Measurements from ENCODE around the gene MRTFB.
"Not testable (repeated sequence)": the region's sequence is repeated elsewhere in the genome, so short reads cannot be mapped to it uniquely, and the experiment has no call there.

- not testable (repeated sequence) for TF ChIP-seq POLR2A (IDR thresholded peaks at IDR 0.05); CTCF (IDR thresholded peaks at IDR 0.05 in 4 of 5, conservative IDR thresholded peaks at IDR 0.05 in 1 of 5)
Measured at GRCh38 chr16:14023526-14023925, 47.6 kb upstream of the MRTFB start.

Measured in gastrocnemius medialis (tissue), 4 donors.